GM21381 (cell line): ENCODE data around the gene ATL3.
"Not testable (repeated sequence)": the region's sequence is repeated elsewhere in the genome, so short reads cannot be mapped to it uniquely, and the experiment has no call there.

Experiments used
- ATAC-seq: cut with Tn5 transposase; IDR thresholded peaks from one replicate; pipeline ENCODE4 v1.9.1; 2021; ENCODE audit warnings: mild to moderate bottlenecking, moderate library complexity; ENCODE audit not compliant: unreplicated experiment

ATL3 gene

GRCh38 chr11:63623513-63624140 lies 47.5 kb downstream of the ATL3 start:
- no peak for ATAC-seq

- ATAC-seq = no peak
Observed at GRCh38 chr11:63622323-63622722, 48.9 kb downstream of the ATL3 start.

- ATAC-seq = no peak
Observed at GRCh38 chr11:63621071-63621470, 50.1 kb downstream of the ATL3 start.

- ATAC-seq = no peak
Observed at GRCh38 chr11:63619967-63620366, 51.2 kb downstream of the ATL3 start.

GRCh38 chr11:63617686-63618085 lies 53.5 kb downstream of the ATL3 start:
- not testable (repeated sequence) for ATAC-seq

GRCh38 chr11:63616953-63617352 lies 54.2 kb downstream of the ATL3 start:
- no peak for ATAC-seq

- peak; percentile 38 for ATAC-seq
Observed at GRCh38 chr11:63614136-63614671, 57.0 kb downstream of the ATL3 start, which contains the start of gene PLAAT3. PLAAT3 (minus strand) TSS chr11:63614433; CDS start chr11:63614014, 419 bp downstream.

GRCh38 chr11:63613517-63614135 lies 57.5 kb downstream of the ATL3 start:
- ATAC-seq = peak; percentile 30

GRCh38 chr11:63612181-63612580 lies 59.0 kb downstream of the ATL3 start:
- no peak for ATAC-seq

GRCh38 chr11:63611395-63611747 lies 59.8 kb downstream of the ATL3 start:
- ATAC-seq = no peak

- ATAC-seq = no peak
Observed at GRCh38 chr11:63610604-63611394, 60.4 kb downstream of the ATL3 start.

- no peak for ATAC-seq
Observed at GRCh38 chr11:63609971-63610580, 61.1 kb downstream of the ATL3 start.

GRCh38 chr11:63609536-63609935 lies 61.6 kb downstream of the ATL3 start:
- no peak for ATAC-seq

- no peak for ATAC-seq
Observed at GRCh38 chr11:63608353-63609345, 62.5 kb downstream of the ATL3 start.

- ATAC-seq = no peak
Observed at GRCh38 chr11:63603180-63603518, 68.0 kb downstream of the ATL3 start.

GRCh38 chr11:63602290-63603179 lies 68.6 kb downstream of the ATL3 start:
- not testable (repeated sequence) for ATAC-seq

- no peak for ATAC-seq
Observed at GRCh38 chr11:63599211-63600122, 71.7 kb downstream of the ATL3 start.

GRCh38 chr11:63598556-63598955 lies 72.6 kb downstream of the ATL3 start:
- no peak for ATAC-seq
